Eye (tissue), 1 donor: ENCODE measurements around the gene ACP6.
A peak's percentile ranks its signal among the peaks of the same experiment; 100 is the strongest.

Source experiments
- DNase-seq: peaks from one replicate; pipeline ENCODE4 v3.0.0-alpha.2; 2015

Gene ACP6

DNA sequence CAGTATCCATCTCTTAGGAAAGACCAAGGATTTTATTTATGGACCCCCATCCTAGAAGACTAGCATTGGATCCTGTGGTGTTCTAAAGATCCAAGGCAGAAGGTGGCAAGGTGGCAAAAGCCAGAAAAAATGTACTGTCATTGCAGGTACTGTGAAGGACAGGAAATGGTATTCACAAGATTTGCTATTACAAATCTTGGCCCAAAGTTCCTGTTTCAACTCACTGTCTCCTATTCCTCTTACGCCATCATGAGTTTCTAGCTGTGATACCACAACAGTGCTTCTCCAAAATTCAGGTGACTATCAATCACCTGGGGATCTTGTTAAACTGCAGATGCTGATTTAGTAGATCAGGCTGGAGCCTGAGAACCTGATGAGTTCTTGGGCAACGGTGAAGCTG lies 21.4 kb downstream of the ACP6 start:
- no peak for DNase-seq

DNA sequence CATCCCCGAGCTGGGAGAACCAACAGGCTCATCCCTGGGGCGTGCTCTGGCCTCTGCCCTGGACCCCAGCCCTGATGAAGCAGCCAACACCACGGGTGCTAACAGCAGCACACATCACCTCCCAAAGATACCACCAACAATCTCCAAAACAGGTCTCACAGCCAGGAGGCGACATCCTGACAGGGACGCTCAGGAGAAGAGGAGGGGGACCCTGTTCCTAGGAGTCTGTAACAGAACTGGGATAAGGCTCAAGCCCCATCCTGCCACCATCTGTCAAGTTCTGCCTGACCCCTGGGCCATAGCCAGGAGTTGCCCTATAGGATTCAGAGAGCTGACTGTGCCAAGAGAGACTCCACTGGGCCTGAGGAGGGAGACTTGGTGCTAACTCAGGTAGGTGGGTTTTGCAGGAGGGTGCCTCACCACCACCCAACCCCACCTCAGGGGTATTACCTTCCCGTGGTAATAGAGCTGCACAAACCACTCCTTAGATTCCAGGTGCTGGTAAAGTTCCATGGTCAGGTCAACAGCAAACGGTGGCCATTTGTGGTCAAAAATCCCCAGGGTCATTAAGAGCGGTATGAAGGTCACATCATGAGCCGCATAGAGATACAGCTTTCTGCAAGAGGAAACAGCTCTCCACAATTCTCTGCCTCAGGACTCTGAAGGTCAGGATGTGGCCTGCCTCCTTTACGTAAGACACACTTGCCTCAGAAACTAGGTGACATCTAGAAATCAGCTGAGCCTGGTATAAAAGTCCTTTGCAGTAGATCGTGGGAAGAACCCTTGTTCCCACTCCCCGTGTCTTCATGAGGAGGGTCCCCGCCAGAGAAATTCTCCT lies 22.3 kb downstream of the ACP6 start:
- DNase-seq: no peak

DNA sequence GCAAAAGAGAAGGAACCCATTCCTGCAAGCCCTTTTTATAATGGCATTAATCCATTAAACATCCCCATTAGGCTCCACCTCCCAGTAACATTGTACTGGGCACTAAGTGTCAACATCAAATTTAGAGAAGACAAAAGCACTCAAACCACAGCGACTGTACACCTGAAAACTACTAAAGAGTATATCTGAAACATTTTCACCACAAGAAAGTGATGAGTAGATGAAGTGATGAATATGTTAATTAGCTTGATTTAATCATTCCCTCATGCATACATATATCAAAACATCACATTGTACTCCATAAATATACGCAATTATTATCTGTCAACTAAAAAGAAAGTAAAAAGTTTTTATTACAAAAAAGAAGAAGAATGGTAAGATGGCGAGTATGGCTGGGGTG lies 26.4 kb downstream of the ACP6 start:
- no peak for DNase-seq

DNA sequence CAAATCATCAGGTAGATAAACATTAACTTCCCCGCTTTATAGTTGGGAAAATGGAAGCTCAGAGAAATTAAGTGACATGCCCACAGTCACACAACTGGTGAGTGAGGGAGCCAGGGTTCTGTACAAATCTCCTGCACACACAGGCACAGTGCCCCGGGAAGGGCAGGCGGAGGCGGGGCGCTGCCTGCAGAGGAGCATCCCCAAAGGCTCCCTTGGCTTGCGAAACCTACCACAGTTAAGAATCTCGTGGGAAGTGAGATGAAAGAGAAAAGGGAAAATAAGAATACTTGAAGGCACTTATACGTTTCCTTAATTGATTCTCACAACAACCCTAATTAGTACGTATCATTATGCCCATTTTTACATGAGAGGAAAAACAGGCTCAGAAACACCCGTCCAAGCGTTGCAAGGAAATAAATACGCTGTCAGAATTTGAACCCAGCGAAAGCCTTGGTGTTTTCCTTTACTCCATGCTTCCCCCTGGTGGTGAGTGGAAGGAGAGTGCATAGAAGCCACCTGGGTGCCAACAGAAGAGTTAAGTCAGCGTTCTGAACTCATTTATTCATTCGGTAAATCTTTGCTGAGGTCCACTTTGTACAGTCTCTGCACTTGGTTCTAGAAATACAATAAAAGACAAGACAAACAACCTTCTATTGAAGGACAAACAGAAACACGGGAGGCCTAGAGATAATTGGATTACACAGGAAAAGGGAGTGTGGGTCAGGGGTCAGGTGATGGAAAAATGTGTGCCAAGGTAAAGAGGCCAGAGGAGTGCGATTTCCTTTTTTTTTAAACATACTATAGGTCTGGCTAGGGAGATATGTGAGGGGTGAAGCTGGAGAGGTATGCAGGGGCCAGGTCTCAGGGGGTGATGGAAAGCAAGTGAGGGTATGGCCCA lies 28.4 kb downstream of the ACP6 start:
- DNase-seq: peak; percentile 73

DNA sequence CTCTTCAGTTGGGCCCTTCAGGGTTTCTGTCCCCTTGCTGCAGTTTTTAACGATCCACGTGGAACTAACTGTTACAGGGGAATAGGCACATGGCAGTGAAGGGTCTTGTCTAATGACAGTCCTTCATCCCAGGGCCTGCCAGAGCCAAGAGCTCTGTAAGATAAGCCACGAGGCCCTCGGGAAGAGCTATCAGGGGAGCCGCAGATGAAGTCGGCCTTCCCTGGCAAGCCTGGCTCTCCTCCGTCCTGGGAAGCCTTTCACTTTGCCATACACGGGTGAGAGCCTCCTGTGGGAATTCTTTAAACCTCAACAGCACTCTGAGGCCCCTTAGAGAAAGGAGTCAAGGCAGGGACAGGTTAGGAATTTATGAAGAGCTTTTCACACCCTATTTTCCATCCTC lies 29.0 kb downstream of the ACP6 start:
- DNase-seq: no peak

DNA sequence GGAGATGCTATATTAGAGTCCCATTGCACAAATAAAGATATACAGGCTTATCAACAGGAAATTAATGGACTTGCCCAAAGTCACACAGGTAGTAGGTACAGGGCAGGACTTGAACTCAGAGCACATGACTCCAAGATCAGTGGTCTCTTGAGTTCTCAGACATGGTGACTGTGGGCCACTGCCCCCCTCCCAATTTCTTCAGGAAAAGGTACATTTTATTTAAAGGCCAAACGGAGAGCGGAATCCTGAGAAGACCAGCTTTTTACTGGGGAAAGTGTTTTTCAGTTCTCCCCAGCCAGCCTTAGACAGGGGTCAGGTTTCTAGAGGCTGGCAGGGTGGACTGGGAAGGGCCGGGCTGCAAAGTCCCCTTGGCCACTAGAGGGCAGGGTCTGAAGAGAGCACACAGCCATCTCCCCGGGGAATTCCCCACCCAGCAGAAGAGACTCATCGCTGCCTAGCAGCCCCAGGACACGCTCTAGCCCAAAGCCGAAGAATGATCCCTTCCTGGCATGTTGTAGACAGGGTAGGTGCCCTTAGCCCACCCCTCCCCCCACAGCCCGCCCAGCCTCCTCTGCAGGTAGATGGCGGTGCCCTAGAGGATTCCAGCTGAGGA lies 29.7 kb downstream of the ACP6 start:
- DNase-seq: peak; percentile 78

DNA sequence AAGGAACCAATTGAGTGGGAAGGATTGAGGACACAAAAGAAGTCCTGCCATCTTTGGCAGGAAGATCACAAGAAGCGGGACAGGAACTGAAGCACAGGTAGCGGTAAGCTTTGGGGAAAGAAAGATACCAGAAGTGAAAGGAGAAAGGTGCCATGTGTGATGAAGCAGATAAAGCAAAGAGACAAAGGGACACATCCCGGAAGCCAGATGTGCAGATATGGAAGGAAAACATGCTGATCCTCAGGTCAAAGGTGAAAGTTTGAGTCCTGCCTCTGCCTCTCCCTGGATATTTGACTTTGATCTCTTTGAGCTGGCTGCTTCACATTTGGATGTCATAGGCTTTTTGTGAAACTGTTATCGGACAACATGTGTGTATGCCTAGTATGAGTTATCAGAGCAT lies 34.0 kb downstream of the ACP6 start:
- no peak for DNase-seq

DNA sequence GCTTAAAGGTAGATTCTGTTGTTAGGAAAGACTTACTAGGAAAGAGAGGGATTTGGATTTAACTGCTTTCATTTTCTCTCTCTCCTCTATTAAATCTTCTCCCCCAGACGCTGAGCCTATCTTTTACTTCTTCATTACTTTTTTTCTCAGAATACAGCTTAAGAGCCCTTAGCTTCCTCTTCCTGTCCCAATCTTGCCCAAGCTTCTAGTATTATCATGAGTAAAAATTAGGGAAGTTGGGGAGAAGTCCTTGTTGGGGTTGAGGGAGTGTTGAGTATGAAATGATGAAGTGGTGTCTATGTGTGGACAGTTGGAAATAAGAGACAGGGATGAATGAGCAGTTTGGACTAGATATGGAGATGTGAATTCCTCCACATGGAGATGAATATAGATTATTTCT lies 35.0 kb downstream of the ACP6 start:
- no peak for DNase-seq

DNA sequence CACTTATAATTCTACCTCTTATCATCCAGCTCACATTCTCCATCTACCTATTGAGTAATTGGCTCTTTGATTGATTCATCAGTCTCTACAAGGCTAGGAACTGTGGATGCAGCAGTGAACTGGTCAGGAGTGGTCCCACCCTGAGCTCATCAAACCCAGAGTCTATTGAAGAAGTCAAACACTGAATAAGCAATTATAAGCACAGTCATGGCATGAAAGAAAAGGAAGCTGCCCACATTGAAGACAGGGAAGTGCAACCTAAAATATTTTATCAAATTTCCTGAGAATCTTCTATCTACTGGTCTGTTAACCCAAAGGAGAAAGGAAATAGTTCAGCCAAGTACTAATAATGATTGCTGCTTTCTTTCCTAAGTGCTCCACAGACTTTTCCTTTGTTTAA lies 35.7 kb downstream of the ACP6 start:
- DNase-seq: no peak

DNA sequence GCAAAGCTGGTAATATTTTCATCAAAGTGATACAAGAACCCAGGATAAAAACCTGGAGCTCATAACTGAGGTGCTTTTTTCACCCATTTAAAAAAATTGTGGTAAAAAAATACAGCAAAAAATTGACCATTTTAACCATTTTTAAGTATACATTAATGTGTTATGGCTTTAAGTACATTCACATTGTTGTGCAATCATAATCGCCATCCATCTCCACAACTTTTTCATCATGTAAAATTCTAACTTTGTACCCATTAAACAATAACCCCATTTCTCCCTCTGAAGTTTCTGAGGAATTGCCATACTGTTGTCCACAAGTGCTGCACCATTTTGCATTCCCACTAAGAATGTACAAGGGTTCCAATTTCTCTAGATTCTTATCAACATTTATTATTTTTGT lies 36.6 kb downstream of the ACP6 start:
- DNase-seq: no peak

DNA sequence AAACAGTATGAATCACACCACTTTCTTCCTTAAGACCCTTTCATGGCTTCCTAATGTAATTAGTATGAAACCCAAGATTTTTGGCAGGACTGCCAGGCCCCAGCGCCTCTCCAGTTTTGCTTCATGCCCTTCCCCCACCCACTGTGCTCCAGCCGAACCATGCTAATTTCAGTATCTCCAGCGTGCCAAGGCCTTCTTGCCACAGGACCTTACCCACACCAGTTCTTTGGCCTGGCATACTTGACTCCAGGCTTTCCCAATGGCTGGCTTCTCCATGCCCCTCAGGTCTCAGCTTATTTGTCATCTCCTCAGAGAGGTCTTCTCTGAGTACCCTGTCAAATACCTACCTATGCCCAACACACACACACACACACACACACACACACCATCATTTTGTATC lies 38.5 kb downstream of the ACP6 start:
- DNase-seq: no peak

DNA sequence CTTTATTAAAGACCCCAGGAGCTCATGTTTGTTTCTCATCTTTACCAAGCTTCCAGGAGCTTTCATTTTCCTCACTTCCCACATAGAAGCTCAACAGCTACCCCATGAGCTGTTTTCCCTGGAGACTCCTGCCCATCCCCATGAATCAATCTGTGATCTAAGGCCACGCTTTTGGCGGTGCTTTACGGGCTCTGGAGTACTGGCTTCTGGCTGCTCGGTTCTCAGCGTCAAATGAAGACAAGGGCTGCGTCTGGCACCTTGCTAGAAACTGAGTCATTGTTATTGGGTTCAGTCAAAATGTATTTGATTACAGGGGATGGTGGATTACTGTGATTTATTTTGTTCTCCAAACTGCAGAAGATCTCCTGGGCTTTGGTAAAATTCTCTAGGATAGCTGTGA lies 39.9 kb downstream of the ACP6 start:
- DNase-seq: no peak

DNA sequence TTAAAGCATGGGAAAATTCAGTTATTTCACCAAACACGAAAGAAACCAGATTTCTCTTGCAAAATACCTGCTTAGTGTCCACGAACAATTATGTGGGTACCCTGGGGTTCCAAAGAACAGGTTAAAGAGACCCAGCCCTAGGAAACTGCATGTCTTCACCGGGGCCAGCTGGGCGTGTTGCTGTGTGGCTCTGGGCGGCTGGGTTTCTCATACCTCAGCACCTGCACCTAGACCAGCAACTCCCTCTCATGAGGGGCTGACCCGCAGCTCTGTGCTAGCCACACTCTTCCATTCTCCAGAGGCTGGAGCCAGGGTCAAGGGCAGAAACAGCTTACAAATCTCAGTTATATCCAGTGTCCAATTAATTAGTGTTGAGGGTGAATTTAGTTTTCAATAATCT lies 40.3 kb downstream of the ACP6 start:
- DNase-seq: no peak

DNA sequence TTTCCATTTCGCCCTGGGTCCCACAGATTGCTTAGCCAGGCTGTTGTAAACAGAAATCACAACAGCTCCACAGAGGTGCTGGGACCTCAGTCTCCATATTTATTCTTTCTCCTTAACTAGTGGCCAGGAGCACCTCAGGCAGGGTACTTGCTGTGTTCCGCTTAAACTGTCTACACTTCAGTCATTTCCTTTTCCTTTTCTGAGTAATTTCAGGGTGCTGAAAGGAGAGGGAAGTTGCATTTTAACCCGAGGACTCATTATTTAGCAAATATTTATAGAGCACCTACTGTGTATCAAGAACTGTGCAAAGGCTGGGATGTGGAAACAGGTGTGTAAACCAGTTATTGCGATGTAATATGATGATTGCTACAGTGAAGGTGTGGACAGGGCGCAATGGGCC lies 41.9 kb downstream of the ACP6 start:
- no peak for DNase-seq

DNA sequence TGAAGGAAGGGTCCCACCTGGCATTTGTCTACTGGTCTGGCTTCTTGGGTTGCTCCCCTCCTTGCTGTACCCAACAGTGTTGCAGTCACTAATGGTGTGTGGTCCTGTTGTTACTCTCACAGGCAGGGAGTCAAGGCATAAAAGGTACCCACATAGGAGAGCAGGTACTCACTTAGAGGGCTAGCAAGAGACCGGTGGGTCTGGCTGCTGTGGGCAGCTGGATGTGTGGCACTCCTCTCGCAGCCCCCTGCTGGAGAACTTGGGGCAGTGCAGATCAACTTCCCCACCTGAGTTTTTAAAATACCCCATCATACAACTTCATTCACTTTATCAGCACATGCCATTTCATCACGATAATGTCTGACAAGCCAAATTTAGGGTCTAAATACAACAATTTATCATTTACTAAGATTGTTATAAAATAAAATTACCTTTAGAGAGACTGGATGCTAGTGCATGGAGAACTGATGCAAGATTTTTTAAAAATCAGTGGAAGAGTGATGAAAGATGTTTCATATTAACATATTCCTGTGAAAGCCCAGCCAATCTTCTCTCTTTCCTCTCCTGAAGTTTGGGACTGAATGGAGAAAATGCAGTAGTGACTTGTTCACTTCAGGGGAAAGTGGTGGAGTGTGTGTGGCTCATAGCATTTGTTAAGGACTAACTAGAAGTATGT lies 42.8 kb downstream of the ACP6 start:
- peak; percentile 74 for DNase-seq

DNA sequence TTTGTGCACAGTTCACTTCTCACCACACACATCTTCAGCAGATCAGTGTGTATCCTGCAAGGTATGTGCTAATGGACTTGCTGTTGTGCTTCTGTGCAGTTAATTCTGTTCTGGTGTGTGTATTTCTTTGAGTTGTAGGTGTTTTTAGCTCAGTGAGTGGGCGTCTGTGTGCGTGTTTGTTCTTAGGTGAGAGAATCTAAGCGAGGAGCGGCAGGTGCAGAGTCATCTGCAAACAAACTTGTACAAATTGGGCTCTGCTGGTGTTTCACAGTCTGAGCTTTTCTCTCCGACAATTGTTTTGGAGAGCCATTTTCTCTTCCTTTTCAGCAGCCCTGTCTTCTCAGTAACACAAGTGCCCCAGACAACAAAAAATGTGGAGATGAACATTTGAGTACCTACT lies 43.6 kb downstream of the ACP6 start:
- no peak for DNase-seq

DNA sequence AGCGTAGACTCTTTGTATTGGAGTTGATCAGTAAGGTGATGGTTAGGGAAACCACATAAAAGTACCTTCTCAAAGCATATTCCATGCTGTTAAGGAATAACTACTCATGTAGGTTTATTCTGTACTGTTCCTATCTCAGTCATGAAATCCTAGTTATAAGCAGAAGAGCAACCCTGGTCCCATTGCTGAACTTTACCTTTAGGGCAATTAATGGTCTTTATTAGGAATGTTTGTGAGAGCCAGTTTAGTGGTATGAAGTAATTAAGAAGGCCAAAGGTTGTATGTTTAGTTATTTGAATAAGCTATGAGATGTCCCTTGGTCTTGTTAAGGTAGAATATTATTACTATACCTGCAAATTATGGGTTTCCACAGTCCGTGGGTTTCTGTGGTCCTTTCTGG lies 44.0 kb downstream of the ACP6 start:
- DNase-seq: no peak

DNA sequence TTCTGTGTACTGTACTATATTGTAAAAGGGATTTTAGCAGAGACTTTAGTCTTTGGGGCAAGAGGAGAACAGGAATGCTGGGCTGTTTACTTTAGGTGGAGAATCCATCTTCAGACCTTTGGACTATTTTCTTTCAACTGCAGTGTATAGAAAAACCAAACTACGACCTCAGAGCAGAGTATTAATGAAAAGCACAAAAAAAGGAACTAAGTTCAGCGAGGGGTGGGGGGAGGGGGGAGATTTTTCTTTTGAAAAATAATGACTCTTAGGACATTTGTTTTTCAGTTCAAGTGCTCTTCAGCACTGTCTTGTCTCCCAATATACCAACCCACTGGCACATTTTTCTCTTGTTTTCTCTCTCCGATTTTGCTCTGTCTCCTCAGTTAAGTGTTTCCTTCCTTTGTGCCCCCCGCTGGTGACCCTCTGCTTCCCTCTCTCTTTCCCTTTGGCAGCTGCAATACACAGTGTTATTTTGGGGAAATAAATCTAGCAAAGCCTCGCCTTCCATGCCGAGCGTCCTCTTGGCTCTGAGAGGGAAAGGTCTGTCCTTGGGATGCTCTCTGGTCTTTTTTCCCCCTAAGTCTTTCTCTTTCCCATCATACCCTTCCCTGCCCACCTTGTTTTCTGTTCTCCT lies 44.8 kb downstream of the ACP6 start:
- DNase-seq: no peak

DNA sequence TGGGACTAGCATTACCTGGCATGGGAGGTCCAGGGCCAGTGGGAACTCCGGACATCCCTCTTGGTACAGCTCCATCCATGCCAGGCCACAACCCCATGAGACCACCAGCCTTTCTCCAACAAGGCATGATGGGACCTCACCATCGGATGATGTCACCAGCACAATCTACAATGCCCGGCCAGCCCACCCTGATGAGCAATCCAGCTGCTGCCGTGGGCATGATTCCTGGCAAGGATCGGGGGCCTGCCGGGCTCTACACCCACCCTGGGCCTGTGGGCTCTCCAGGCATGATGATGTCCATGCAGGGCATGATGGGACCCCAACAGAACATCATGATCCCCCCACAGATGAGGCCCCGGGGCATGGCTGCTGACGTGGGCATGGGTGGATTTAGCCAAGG lies 45.8 kb downstream of the ACP6 start:
- no peak for DNase-seq

DNA sequence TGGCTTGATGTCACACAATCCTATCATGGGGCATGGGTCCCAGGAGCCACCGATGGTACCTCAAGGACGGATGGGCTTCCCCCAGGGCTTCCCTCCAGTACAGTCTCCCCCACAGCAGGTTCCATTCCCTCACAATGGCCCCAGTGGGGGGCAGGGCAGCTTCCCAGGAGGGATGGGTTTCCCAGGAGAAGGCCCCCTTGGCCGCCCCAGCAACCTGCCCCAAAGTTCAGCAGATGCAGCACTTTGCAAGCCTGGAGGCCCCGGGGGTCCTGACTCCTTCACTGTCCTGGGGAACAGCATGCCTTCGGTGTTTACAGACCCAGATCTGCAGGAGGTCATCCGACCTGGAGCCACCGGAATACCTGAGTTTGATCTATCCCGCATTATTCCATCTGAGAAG lies 46.3 kb downstream of the ACP6 start:
- no peak for DNase-seq

DNA sequence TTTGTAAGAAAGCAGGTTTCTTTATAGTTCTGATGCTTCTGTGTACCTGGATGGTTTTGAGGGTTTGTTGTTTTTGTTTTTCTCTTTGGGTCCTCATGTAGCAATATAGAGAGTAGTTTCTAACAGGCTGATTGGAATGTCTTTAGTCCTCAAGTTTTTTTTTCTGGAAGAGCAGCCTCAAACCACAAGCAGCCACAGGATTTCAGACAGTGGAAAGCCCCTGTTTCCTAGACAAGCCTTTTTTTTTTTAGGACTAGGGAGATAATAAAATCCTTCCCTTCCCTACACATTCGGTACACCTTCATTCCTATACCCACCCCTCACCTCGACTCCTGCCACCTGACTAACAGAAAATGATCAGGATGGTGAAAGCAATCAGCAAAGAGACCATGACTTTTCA lies 47.6 kb downstream of the ACP6 start:
- no peak for DNase-seq

DNA sequence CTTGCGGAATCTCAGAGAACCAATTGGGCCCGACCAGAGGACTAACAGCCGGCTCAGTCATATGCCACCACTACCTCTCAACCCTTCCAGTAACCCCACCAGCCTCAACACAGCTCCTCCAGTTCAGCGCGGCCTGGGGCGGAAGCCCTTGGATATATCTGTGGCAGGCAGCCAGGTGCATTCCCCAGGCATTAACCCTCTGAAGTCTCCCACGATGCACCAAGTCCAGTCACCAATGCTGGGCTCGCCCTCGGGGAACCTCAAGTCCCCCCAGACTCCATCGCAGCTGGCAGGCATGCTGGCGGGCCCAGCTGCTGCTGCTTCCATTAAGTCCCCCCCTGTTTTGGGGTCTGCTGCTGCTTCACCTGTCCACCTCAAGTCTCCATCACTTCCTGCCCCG lies 49.8 kb downstream of the ACP6 start:
- no peak for DNase-seq

DNA sequence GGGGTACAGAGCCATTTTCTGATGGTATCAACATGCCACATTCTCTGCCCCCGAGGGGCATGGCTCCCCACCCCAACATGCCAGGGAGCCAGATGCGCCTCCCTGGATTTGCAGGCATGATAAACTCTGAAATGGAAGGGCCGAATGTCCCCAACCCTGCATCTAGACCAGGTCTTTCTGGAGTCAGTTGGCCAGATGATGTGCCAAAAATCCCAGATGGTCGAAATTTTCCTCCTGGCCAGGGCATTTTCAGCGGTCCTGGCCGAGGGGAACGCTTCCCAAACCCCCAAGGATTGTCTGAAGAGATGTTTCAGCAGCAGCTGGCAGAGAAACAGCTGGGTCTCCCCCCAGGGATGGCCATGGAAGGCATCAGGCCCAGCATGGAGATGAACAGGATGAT lies 50.6 kb downstream of the ACP6 start:
- DNase-seq: no peak
